Mammary epithelial cell (primary cell): ENCODE measurements around the gene STIM2.

ENCODE experiments used
- EZH2 ChIP-seq: IDR thresholded peaks from 2 replicates; pipeline ENCODE4 v1.6.1; 2012; ENCODE audit warnings: low read length, inconsistent platforms, borderline replicate concordance
- TF ChIP-seq, protein P1 (sequence below), 2 donors: IDR thresholded peaks in 1 of 2; conservative IDR thresholded peaks in 1 of 2; 2 replicates each; pipeline ENCODE4 v1.5.1; 2011 to 2012; ENCODE audit warnings: inconsistent platforms in 2 of 2, low read length in 2 of 2, mild to moderate bottlenecking in 2 of 2, control low read depth in 1 of 2, low read depth in 1 of 2; ENCODE audit not compliant: insufficient read depth in 1 of 2; ENCODE audit errors: extremely low read depth in 1 of 2

DNA sequence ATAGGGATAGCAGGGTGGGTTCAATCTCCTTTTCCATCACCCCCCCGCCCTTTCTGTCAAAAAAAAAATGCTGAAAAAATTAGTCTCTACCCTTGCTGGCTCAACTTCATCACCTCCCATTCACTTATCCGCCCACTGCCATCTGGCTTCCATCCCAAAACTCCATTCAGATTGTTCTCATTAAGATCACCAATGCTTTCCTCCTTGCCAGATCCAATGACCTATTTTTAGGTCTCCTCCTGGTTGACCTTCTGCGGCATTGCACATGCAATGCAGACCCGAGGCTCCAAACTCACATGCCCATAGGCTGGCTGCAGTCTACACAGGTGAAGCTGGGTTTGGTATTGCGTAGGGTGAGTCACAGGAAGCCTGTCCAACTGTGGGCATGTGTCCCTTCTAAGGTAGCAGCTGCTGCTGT lies 21.1 kb upstream of the STIM2 start:
- TF ChIP-seq, protein P1, sequence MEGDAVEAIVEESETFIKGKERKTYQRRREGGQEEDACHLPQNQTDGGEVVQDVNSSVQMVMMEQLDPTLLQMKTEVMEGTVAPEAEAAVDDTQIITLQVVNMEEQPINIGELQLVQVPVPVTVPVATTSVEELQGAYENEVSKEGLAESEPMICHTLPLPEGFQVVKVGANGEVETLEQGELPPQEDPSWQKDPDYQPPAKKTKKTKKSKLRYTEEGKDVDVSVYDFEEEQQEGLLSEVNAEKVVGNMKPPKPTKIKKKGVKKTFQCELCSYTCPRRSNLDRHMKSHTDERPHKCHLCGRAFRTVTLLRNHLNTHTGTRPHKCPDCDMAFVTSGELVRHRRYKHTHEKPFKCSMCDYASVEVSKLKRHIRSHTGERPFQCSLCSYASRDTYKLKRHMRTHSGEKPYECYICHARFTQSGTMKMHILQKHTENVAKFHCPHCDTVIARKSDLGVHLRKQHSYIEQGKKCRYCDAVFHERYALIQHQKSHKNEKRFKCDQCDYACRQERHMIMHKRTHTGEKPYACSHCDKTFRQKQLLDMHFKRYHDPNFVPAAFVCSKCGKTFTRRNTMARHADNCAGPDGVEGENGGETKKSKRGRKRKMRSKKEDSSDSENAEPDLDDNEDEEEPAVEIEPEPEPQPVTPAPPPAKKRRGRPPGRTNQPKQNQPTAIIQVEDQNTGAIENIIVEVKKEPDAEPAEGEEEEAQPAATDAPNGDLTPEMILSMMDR (conservative IDR thresholded peaks at IDR 0.05 in 1 of 2, IDR thresholded peaks at IDR 0.05 in 1 of 2; ENCODE audit: extremely low read depth in 1 of 2, insufficient read depth in 1 of 2, low read depth in 1 of 2, low read length in 2 of 2): no peak
- no peak for TF ChIP-seq EZH2
